ENCODE data around the gene VRK3.

DNA sequence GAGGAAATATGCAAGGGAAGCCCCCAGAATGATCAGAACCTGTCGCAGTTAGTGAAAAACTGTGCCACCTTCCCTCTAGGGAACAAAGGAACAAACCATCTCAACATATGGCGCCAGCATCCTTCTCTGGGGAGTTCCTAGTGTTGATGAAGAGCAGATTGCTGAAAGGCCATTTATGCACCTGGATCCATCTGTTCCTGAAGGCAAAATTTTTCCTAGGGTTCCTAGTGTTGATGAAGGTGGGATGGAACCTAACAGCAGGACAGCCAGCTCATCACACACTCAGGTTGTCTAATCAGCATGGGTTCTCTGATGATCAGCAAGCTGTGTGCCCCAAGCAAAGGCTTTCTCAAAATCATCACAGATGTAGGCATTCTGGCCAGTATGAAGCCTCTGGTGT lies 33.3 kb upstream of the VRK3 start:
- TF ChIP-seq, protein P1, sequence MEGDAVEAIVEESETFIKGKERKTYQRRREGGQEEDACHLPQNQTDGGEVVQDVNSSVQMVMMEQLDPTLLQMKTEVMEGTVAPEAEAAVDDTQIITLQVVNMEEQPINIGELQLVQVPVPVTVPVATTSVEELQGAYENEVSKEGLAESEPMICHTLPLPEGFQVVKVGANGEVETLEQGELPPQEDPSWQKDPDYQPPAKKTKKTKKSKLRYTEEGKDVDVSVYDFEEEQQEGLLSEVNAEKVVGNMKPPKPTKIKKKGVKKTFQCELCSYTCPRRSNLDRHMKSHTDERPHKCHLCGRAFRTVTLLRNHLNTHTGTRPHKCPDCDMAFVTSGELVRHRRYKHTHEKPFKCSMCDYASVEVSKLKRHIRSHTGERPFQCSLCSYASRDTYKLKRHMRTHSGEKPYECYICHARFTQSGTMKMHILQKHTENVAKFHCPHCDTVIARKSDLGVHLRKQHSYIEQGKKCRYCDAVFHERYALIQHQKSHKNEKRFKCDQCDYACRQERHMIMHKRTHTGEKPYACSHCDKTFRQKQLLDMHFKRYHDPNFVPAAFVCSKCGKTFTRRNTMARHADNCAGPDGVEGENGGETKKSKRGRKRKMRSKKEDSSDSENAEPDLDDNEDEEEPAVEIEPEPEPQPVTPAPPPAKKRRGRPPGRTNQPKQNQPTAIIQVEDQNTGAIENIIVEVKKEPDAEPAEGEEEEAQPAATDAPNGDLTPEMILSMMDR (IDR thresholded peaks at IDR 0.05), result no peak
- TF ChIP-seq EP300 (IDR thresholded peaks at IDR 0.05; ENCODE audit: low read depth), result no peak
- TF ChIP-seq POLR2A (IDR thresholded peaks at IDR 0.05), result no peak

All from transverse colon (tissue), 3 donors.